A673 (cell line): Measurements from ENCODE around the gene SEBOX. TPM values are rescaled to one million over a fixed set of nuclear protein-coding genes. Genes with fewer than 3 reads are reported as not detected.

Source experiments
- BruUV-seq: library from RNA; stranded (reverse); fragments of 400-500 nt; replicated peaks from 2 replicates; lab custom pipeline; 2021; lab: Mats Ljungman, UMichigan
- CTCF ChIA-PET: fragments of 300-600 bp; sonication (Branson Sonifier 250); formaldehyde crosslinking; loops from one replicate; lab custom pipeline; 2022; ENCODE audit warnings: antibody characterized with exemption; lab: Charles Lee
- POLR2A ChIA-PET: fragments of 300-600 bp; sonication (Branson Sonifier 250); formaldehyde crosslinking; loops from one replicate; lab custom pipeline; 2022; ENCODE audit warnings: antibody characterized with exemption; ENCODE audit not compliant: low non-redundant PET; lab: Charles Lee
- DNase-seq: peaks from one replicate; pipeline ENCODE4 v3.0.0-alpha.2; 2015; ENCODE audit warnings: low spot score
- H3K27ac ChIP-seq: fragments of 200-600 bp; sonication (generic); 2 replicates; pipeline ENCODE4 v1.5.1; 2016; ENCODE audit warnings: mixed run types, low read depth, mild to moderate bottlenecking, mixed read lengths, antibody characterized with exemption, low read length; ENCODE audit not compliant: poor library complexity, severe bottlenecking
- H3K27me3 ChIP-seq: fragments of 200-600 bp; sonication (generic); replicated peaks from 2 replicates; pipeline ENCODE4 v1.6.1; 2017; ENCODE audit warnings: mixed run types, low read depth, mild to moderate bottlenecking, mixed read lengths, antibody characterized with exemption, low read length; ENCODE audit not compliant: insufficient read depth, poor library complexity
- H3K36me3 ChIP-seq: fragments of 200-600 bp; sonication (generic); 2 replicates; pipeline ENCODE4 v1.6.1; 2016; ENCODE audit warnings: mixed run types, mild to moderate bottlenecking, mixed read lengths, antibody characterized with exemption, low read length; ENCODE audit not compliant: insufficient read depth, poor library complexity, severe bottlenecking
- H3K4me1 ChIP-seq: fragments of 200-600 bp; sonication (generic); 2 replicates; pipeline ENCODE4 v1.6.1; 2017; ENCODE audit warnings: mixed run types, mild to moderate bottlenecking, mixed read lengths, antibody characterized with exemption, low read length; ENCODE audit not compliant: insufficient read depth, poor library complexity, severe bottlenecking
- H3K4me3 ChIP-seq: fragments of 200-600 bp; sonication (generic); 2 replicates; pipeline ENCODE4 v1.5.1; 2016; ENCODE audit warnings: low read depth, mixed run types, mild to moderate bottlenecking, mixed read lengths, low read length; ENCODE audit not compliant: poor library complexity, severe bottlenecking
- H3K9me3 ChIP-seq: fragments of 200-600 bp; sonication (generic); 2 replicates; pipeline ENCODE4 v1.6.1; 2016; ENCODE audit warnings: mixed run types, low read depth, mild to moderate bottlenecking, mixed read lengths, antibody characterized with exemption, low read length; ENCODE audit not compliant: poor library complexity, severe bottlenecking
- EZH2 ChIP-seq: fragments of 200-600 bp; sonication (generic); IDR thresholded peaks from 2 replicates; pipeline ENCODE4 v1.6.1; 2017; ENCODE audit warnings: borderline replicate concordance, low read depth, mild to moderate bottlenecking, mixed read lengths, antibody characterized with exemption, low read length; ENCODE audit not compliant: poor library complexity, severe bottlenecking
- intact Hi-C: fragments of 100-400 bp; cut with micrococcal nuclease; formaldehyde crosslinking; loops from one replicate; pipeline ENCODE4 v1.10.0; 2022; ENCODE audit not compliant: unreplicated experiment
- total RNA-seq: library from RNA; stranded (reverse); gene quantifications from 2 replicates; pipeline ENCODE4 v1.2.3, GENCODE V29; 2021
- TF ChIP-seq, protein P1 (sequence below): fragments of 300-800, 200-600 bp; sonication (generic); conservative IDR thresholded peaks from 2 replicates; pipeline ENCODE4 v1.5.1; 2017; ENCODE audit warnings: low read depth, mild to moderate bottlenecking, antibody characterized with exemption, low read length, moderate library complexity, mixed read lengths

The SEBOX gene
- total RNA-seq, 1 experiment from 2014 or later = not detected

DNA sequence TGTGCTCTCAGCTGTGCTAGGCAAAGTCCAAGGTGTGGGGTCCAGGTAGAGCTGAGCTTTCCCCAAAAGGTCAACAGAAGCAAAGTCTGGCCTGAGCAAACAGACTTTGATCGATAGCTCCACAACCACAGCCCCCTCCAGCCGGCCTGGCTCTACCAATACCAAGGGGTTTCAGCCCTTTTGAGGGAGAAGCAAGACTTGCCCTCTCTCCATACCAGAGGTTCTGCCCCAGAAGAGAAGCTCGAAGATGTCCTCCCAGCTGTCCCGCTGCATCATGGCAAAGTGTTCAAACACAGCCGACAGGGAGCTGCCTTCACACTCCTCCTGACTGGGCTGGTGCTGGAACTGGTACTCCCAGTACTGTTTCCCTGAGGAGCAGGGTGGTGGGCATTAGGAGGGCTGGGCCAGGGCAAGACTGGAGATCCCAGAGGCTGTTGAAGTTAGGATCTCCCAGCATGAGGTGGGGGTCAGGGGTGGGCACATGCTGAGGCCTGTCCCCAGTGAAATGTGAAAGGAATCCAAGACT, 3.4 kb upstream of the SEBOX start:
- CTCF ChIA-PET = no interaction called here

DNA sequence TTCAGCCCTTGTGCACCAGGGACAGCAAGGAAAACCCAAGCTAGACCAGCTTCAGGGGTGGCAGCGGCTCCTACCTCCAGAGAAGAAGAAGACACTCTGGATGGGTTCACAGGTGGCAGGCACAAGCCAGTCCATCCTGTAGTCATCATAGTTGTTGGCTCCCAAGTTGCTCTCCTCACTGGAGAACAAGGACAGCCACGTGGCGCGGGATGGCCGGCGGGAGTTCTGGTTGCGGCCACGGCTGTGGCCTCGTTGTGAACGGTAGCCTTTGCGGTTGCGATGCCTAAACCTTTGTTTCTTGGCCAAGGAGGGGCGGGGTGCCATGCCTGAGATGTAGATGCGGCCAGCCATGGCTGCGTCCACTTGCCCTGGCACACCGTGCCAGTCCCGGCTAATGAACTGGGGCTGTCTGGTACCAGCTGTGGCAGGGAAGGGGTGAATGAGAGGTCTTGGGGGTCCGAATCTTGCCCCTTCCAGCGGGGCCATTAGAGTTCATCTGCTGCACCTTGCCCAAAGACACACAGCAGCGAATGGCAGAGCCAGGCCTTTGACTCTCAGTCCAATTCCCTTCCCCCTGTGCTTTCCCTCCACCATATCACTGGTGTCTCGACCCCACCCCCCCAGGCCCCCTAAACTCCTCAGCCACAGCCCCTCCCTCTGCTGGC, 2.8 kb upstream of the SEBOX start:
- Histone ChIP-seq H3K4me3 (no peak overlapping the region), H3K27me3 (no peaks in the 10 kb centered on the region), H3K27ac (no peak overlapping the region), H3K9me3 (no peaks in the 10 kb centered on the region), H3K4me1 (peaks cover 11% of the 10 kb centered on the region), H3K36me3 (peaks cover 3% of the 10 kb centered on the region)
- no peak for DNase-seq
- intact Hi-C loops = no loop called here
- ChIA-PET CTCF (no interaction called here), POLR2A (no interaction called here)
- BruUV-seq = no TSS peak
- no peak for TF ChIP-seq EZH2
- TF ChIP-seq, protein P1, sequence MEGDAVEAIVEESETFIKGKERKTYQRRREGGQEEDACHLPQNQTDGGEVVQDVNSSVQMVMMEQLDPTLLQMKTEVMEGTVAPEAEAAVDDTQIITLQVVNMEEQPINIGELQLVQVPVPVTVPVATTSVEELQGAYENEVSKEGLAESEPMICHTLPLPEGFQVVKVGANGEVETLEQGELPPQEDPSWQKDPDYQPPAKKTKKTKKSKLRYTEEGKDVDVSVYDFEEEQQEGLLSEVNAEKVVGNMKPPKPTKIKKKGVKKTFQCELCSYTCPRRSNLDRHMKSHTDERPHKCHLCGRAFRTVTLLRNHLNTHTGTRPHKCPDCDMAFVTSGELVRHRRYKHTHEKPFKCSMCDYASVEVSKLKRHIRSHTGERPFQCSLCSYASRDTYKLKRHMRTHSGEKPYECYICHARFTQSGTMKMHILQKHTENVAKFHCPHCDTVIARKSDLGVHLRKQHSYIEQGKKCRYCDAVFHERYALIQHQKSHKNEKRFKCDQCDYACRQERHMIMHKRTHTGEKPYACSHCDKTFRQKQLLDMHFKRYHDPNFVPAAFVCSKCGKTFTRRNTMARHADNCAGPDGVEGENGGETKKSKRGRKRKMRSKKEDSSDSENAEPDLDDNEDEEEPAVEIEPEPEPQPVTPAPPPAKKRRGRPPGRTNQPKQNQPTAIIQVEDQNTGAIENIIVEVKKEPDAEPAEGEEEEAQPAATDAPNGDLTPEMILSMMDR = no peak

More for the DNA sequence above, 3.4 kb upstream of the SEBOX start:
- no peak for DNase-seq
- Histone ChIP-seq H3K27me3 (no peaks in the 10 kb centered on the region), H3K27ac (no peak overlapping the region), H3K9me3 (no peaks in the 10 kb centered on the region), H3K36me3 (peaks cover under 1% of the 10 kb centered on the region), H3K4me3 (no peak overlapping the region), H3K4me1 (peaks cover 17% of the 10 kb centered on the region)
- TF ChIP-seq EZH2 = no peak
- TF ChIP-seq, protein P1 = no peak
- intact Hi-C loops = no loop called here
- no TSS peak for BruUV-seq
- POLR2A ChIA-PET = interaction anchor here (0.7 kb wide), 1 partner anchor 23 kb away, joined by 3 read pairs; no protein-coding TSS in a partner anchor

DNA sequence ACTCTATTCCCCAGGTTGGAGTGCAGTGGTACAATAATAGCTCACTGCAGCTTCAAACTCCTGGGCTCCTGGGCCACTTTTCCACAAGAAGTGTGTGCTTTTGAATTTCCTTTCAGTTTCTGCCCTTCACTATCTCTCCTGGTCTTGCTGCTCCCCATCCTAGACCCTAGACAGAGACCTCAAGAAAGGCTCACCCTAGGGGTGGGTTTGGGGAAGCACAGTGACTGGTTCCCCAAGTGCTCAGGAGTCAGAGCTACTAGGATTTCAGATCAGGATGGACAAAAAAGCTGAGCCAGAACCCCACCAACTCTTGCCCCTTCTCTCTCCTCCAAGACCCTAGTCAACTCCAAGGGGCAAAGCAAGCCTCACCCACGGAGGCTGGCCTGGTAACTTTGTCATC, 1.6 kb upstream of the SEBOX start:
- DNase-seq = no peak
- Histone ChIP-seq H3K4me1 (peaks cover 10% of the 10 kb centered on the region), H3K9me3 (no peaks in the 10 kb centered on the region), H3K27ac (no peak overlapping the region), H3K27me3 (no peaks in the 10 kb centered on the region), H3K4me3 (no peak overlapping the region), H3K36me3 (peaks cover 8% of the 10 kb centered on the region)
- POLR2A ChIA-PET = no interaction called here
- BruUV-seq = no TSS peak
- CTCF ChIA-PET = no interaction called here
- intact Hi-C loops = no loop called here
- no peak for TF ChIP-seq EZH2
- TF ChIP-seq, protein P1 = no peak
